HCT116 (cell line): ENCODE measurements around the gene FOXJ2. TPM values are rescaled to one million over a fixed set of nuclear protein-coding genes. Genes with fewer than 3 reads are reported as not detected.

Experiments
- ATAC-seq: fragments of 200-7000 bp; cut with Tn5 transposase; 2 replicates; pipeline ENCODE4 v1.9.1; 2020; ENCODE audit warnings: mild to moderate bottlenecking, moderate library complexity
- BruUV-seq: library from RNA; stranded (reverse); fragments of 400-500 nt; replicated peaks from 2 replicates; lab custom pipeline; 2021; lab: Mats Ljungman, UMichigan
- CTCF ChIA-PET: fragments of 300-600 bp; sonication (Branson Sonifier 250); formaldehyde crosslinking; loops from one replicate; lab custom pipeline; 2021; ENCODE audit warnings: antibody characterized with exemption; lab: Charles Lee
- POLR2A ChIA-PET: fragments of 300-600, 350-600 bp; sonication (Branson Sonifier 250); formaldehyde crosslinking; loops from one replicate; lab custom pipeline; 2021; ENCODE audit warnings: antibody characterized with exemption; lab: Charles Lee
- RAD21 ChIA-PET, 2 experiments: fragments of 300-600 bp; sonication (Branson Sonifier 250); formaldehyde crosslinking; loops; one replicate each; lab custom pipeline; 2023; ENCODE audit warnings: low total read pairs in 2 of 2; ENCODE audit not compliant: uncharacterized antibody in 2 of 2, unreplicated experiment in 2 of 2, low non-redundant PET in 1 of 2; lab: Charles Lee
- DNase-seq: peaks from one replicate; pipeline ENCODE4 v3.0.0-alpha.2; 2010; ENCODE audit warnings: low read depth, low spot score
- H2AFZ ChIP-seq: fragments of 200-600 bp; shearing (Covaris generic), sonication (generic); 2 replicates; pipeline ENCODE4 v1.6.1; 2017; ENCODE audit warnings: low read depth, mixed run types, mixed read lengths, antibody characterized with exemption, low read length; ENCODE audit not compliant: poor library complexity, severe bottlenecking
- H3K27ac ChIP-seq: 2 replicates; pipeline ENCODE4 v1.5.1; 2012; ENCODE audit warnings: low read depth, low read length
- H3K27me3 ChIP-seq: fragments of 200-600 bp; sonication (generic); 2 replicates; pipeline ENCODE4 v1.6.1; 2016; ENCODE audit warnings: mixed run types, low read length, mixed read lengths; ENCODE audit not compliant: insufficient read depth
- H3K36me3 ChIP-seq, 2 experiments: fragments of 200-500 bp in 1 of 2; fragments of 200-600 bp in 1 of 2; sonication (Bioruptor generic) in 1 of 2; sonication (generic) in 1 of 2; 2 replicates each; pipeline versions ENCODE4 v1.5.1 to v1.6.1; 2014 to 2016; ENCODE audit warnings: low read length in 2 of 2, inconsistent platforms in 1 of 2, mixed read lengths in 1 of 2, mixed run types in 1 of 2; ENCODE audit not compliant: insufficient read depth in 2 of 2, control insufficient read depth in 1 of 2
- H3K4me1 ChIP-seq, 2 experiments: fragments of 200-600 bp in 1 of 2; sonication (generic) in 1 of 2; 2 replicates each; pipeline versions ENCODE4 v1.5.1 to v1.6.1; 2012 to 2017; ENCODE audit warnings: low read length in 2 of 2, inconsistent platforms in 1 of 2, mild to moderate bottlenecking in 1 of 2, mixed read lengths in 1 of 2, mixed run types in 1 of 2, moderate library complexity in 1 of 2; ENCODE audit not compliant: insufficient read depth in 2 of 2, control insufficient read depth in 1 of 2
- H3K4me2 ChIP-seq: fragments of 200-600 bp; sonication (generic); 2 replicates; pipeline ENCODE4 v1.6.1; 2017; ENCODE audit warnings: mixed run types, low read length, mixed read lengths
- H3K4me3 ChIP-seq, 2 experiments: fragments of 200-600 bp in 1 of 2; sonication (generic) in 1 of 2; replicated peaks in 1 of 2; 2 replicates each; pipeline ENCODE4 v1.5.1; 2011 to 2016; ENCODE audit warnings: low read length in 2 of 2, control low read depth in 1 of 2, low read depth in 1 of 2, mild to moderate bottlenecking in 1 of 2, mixed read lengths in 1 of 2, mixed run types in 1 of 2
- H3K79me2 ChIP-seq: fragments of 200-600 bp; sonication (generic); 2 replicates; pipeline ENCODE4 v1.6.1; 2017; ENCODE audit warnings: mild to moderate bottlenecking, mixed run types, low read length, moderate library complexity, mixed read lengths; ENCODE audit not compliant: insufficient read depth
- H3K9ac ChIP-seq: fragments of 200-600 bp; sonication (generic); 2 replicates; pipeline ENCODE4 v1.6.1; 2016; ENCODE audit warnings: low read length, mixed read lengths
- H3K9me2 ChIP-seq: fragments of 200-600 bp; sonication (generic), shearing (Covaris generic); 2 replicates; pipeline ENCODE4 v1.6.1; 2017; ENCODE audit warnings: mixed run types, mild to moderate bottlenecking, moderate library complexity; ENCODE audit not compliant: insufficient read depth
- H3K9me3 ChIP-seq, 2 experiments: fragments of 200-500 bp in 1 of 2; fragments of 200-600 bp in 1 of 2; sonication (Bioruptor generic) in 1 of 2; sonication (generic) in 1 of 2; 2 replicates each; pipeline ENCODE4 v1.6.1; 2014 to 2017; ENCODE audit warnings: low read length in 2 of 2, mixed read lengths in 2 of 2, inconsistent platforms in 1 of 2, low read depth in 1 of 2, mild to moderate bottlenecking in 1 of 2, mixed run types in 1 of 2, moderate library complexity in 1 of 2; ENCODE audit not compliant: control insufficient read depth in 1 of 2, insufficient read depth in 1 of 2
- H4K20me1 ChIP-seq: fragments of 200-600 bp; sonication (generic), shearing (Covaris generic); 2 replicates; pipeline ENCODE4 v1.6.1; 2017; ENCODE audit warnings: mixed run types, mild to moderate bottlenecking, moderate library complexity; ENCODE audit not compliant: insufficient read depth
- ATF3 ChIP-seq: IDR thresholded peaks from 2 replicates; pipeline ENCODE4 v1.6.1; 2012
- CTCF ChIP-seq, 3 experiments: fragments of 200-600 bp in 1 of 3; sonication (generic) in 1 of 3; IDR thresholded peaks in 2 of 3; conservative IDR thresholded peaks in 1 of 3; 2 replicates each; pipeline ENCODE4 v1.5.1; 2012 to 2017; ENCODE audit warnings: low read depth in 2 of 3, low read length in 2 of 3, antibody characterized with exemption in 1 of 3, borderline replicate concordance in 1 of 3, control low read depth in 1 of 3, mild to moderate bottlenecking in 1 of 3, mixed read lengths in 1 of 3, mixed run types in 1 of 3, moderate library complexity in 1 of 3; ENCODE audit not compliant: insufficient read depth in 1 of 3
- EGR1 ChIP-seq: IDR thresholded peaks from 2 replicates; pipeline ENCODE4 v1.6.1; 2012; ENCODE audit warnings: low read depth
- ELF1 ChIP-seq: IDR thresholded peaks from 2 replicates; pipeline ENCODE4 v1.6.1; 2012; ENCODE audit warnings: low read depth, borderline replicate concordance
- EZH2 ChIP-seq: fragments of 200-600 bp; sonication (generic); IDR thresholded peaks from 2 replicates; pipeline ENCODE4 v1.6.1; 2017; ENCODE audit warnings: antibody characterized with exemption, mixed run types
- EZH2phosphoT487 ChIP-seq: fragments of 200-600 bp; IDR thresholded peaks from 2 replicates; pipeline ENCODE4 v1.6.1; 2018; ENCODE audit warnings: antibody characterized with exemption, borderline replicate concordance
- FOSL1 ChIP-seq: IDR thresholded peaks from 2 replicates; pipeline ENCODE4 v1.6.1; 2012; ENCODE audit warnings: low read depth
- POLR2A ChIP-seq: IDR thresholded peaks from 2 replicates; pipeline ENCODE4 v1.7.0; 2011; ENCODE audit warnings: borderline replicate concordance; ENCODE audit not compliant: insufficient read depth, insufficient read length; ENCODE audit errors: extremely low read depth
- POLR2AphosphoS5 ChIP-seq: IDR thresholded peaks from 2 replicates; pipeline ENCODE4 v1.6.1; 2011; ENCODE audit warnings: mild to moderate bottlenecking, low read depth, low read length, moderate library complexity
- SIN3A ChIP-seq: IDR thresholded peaks from 2 replicates; pipeline ENCODE4 v1.6.1; 2012; ENCODE audit warnings: low read depth
- SP1 ChIP-seq: IDR thresholded peaks from 2 replicates; pipeline ENCODE4 v1.6.1; 2012; ENCODE audit warnings: low read depth
- ZNF274 ChIP-seq: fragments of 200-500 bp; sonication (Bioruptor generic); IDR thresholded peaks from 2 replicates; pipeline ENCODE4 v1.6.1; 2014; ENCODE audit warnings: mild to moderate bottlenecking, low read depth, low read length, inconsistent platforms
- intact Hi-C: fragments of 100-400 bp; cut with micrococcal nuclease; formaldehyde crosslinking; loops from 2 replicates; pipeline ENCODE4 v1.10.0; 2022
- total RNA-seq: library from RNA; stranded (reverse); gene quantifications from one replicate; pipeline ENCODE4 v1.2.1, GENCODE V29; 2021; ENCODE audit not compliant: unreplicated experiment

FOXJ2 gene
- total RNA-seq, 1 experiment from 2014 or later = 20.3 TPM

- Histone ChIP-seq H3K36me3 (peaks cover 5 to 8% of the 10 kb centered on the region in 2 experiments; a peak in 1 of 4 replicates), H3K9me2 (no peaks in the 10 kb centered on the region), H3K27ac (no peak overlapping the region), H4K20me1 (no peaks in the 10 kb centered on the region), H3K9ac (no peak overlapping the region), H3K4me3 (no peak overlapping the region), H3K9me3 (no peaks in the 10 kb centered on the region), H3K79me2 (peaks cover 42% of the 10 kb centered on the region), H2AFZ (no peak overlapping the region), H3K4me2 (no peak overlapping the region), H3K4me1 (peaks cover 29 to 56% of the 10 kb centered on the region in 2 experiments), H3K27me3 (no peaks in the 10 kb centered on the region)
- ChIA-PET RAD21 (no interaction called here), CTCF (no interaction called here), POLR2A (no interaction called here)
- TF ChIP-seq SIN3A (no peak), POLR2AphosphoS5 (no peak), POLR2A (no peak), EGR1 (no peak), SP1 (no peak), EZH2phosphoT487 (no peak), FOSL1 (no peak), CTCF (IDR thresholded peaks at IDR 0.05 in 2 of 3, conservative IDR thresholded peaks at IDR 0.05 in 1 of 3; ENCODE audit: borderline replicate concordance in 1 of 3, insufficient read depth in 1 of 3, low read depth in 2 of 3, low read length in 2 of 3) (no peak), ZNF274 (no peak), EZH2 (no peak), ELF1 (no peak), ATF3 (no peak)
- ATAC-seq (no peak), DNase-seq (no peak)
- intact Hi-C loops = no loop called here
- BruUV-seq = no TSS peak
These were observed 3.8 kb downstream of the FOXJ2 start for GRCh38 chr12:8036346-8036745.
